Osteocyte (in vitro differentiated cells): ENCODE measurements around the gene AGAP9. TPM values are rescaled to one million over a fixed set of nuclear protein-coding genes. Genes with fewer than 3 reads are reported as not detected.
"Not testable (repeated sequence)": the region's sequence is repeated elsewhere in the genome, so short reads cannot be mapped to it uniquely, and the experiment has no call there.

Experiments used
- DNase-seq: peaks from one replicate; pipeline ENCODE4 v3.0.0; 2021; ENCODE audit warnings: mixed read lengths; ENCODE audit not compliant: unreplicated experiment; ENCODE audit errors: extremely low spot score
- H3K27ac Mint-ChIP-seq: one replicate; pipeline ENCODE4 v1.8.0; 2021; ENCODE audit warnings: mild to moderate bottlenecking, mixed read lengths; ENCODE audit not compliant: unreplicated experiment
- H3K27me3 Mint-ChIP-seq: one replicate; pipeline ENCODE4 v1.8.0; 2021; ENCODE audit warnings: mixed read lengths; ENCODE audit not compliant: unreplicated experiment
- H3K36me3 Mint-ChIP-seq: one replicate; pipeline ENCODE4 v1.8.0; 2021; ENCODE audit warnings: mixed read lengths; ENCODE audit not compliant: unreplicated experiment
- H3K4me1 Mint-ChIP-seq: one replicate; pipeline ENCODE4 v1.8.0; 2021; ENCODE audit warnings: mixed read lengths; ENCODE audit not compliant: unreplicated experiment
- H3K4me3 Mint-ChIP-seq: one replicate; pipeline ENCODE4 v1.8.0; 2021; ENCODE audit warnings: mild to moderate bottlenecking, moderate library complexity, mixed read lengths; ENCODE audit not compliant: unreplicated experiment
- H3K9me3 Mint-ChIP-seq: one replicate; pipeline ENCODE4 v1.8.0; 2021; ENCODE audit warnings: mixed read lengths; ENCODE audit not compliant: unreplicated experiment
- CTCF ChIP-seq: fragments of 200-600 bp; sonication (generic); IDR thresholded peaks from 2 replicates; pipeline ENCODE4 v1.5.0; 2021; ENCODE audit warnings: antibody characterized with exemption, mild to moderate bottlenecking, moderate library complexity
- total RNA-seq: library from RNA; stranded (reverse); gene quantifications from 2 replicates; pipeline ENCODE4 v1.2.1, GENCODE V29; 2021

AGAP9 gene
- total RNA-seq, 1 donor from 2014 or later = 13.1 TPM

GRCh38 chr10:47468731-47469528 is 54.5 kb downstream of the AGAP9 start:
- not testable (repeated sequence) for H3K27me3 Mint-ChIP-seq, H3K9me3 Mint-ChIP-seq

GRCh38 chr10:47467957-47468356 is 55.5 kb downstream of the AGAP9 start:
- not testable (repeated sequence) for H3K36me3 Mint-ChIP-seq, H3K4me3 Mint-ChIP-seq, H3K4me1 Mint-ChIP-seq, H3K9me3 Mint-ChIP-seq, H3K27ac Mint-ChIP-seq, DNase-seq, H3K27me3 Mint-ChIP-seq

More at GRCh38 chr10:47468731-47469528, 54.5 kb downstream of the AGAP9 start:
- H3K4me1 Mint-ChIP-seq, H3K27ac Mint-ChIP-seq, H3K4me3 Mint-ChIP-seq, H3K36me3 Mint-ChIP-seq: not testable (repeated sequence)
- peak; percentile 80 for DNase-seq

- DNase-seq = peak; percentile 63
- H3K9me3 Mint-ChIP-seq = not testable (repeated sequence)
Measured at GRCh38 chr10:47467458-47467857, 56.0 kb downstream of the AGAP9 start.

GRCh38 chr10:47465216-47465917 is 58.1 kb downstream of the AGAP9 start:
- not testable (repeated sequence) for H3K27ac Mint-ChIP-seq, H3K27me3 Mint-ChIP-seq, H3K9me3 Mint-ChIP-seq, DNase-seq, H3K4me1 Mint-ChIP-seq, H3K4me3 Mint-ChIP-seq, H3K36me3 Mint-ChIP-seq

More at GRCh38 chr10:47467458-47467857, 56.0 kb downstream of the AGAP9 start:
- H3K27me3 Mint-ChIP-seq, H3K36me3 Mint-ChIP-seq, H3K27ac Mint-ChIP-seq, H3K4me1 Mint-ChIP-seq, H3K4me3 Mint-ChIP-seq: not testable (repeated sequence)

GRCh38 chr10:47462577-47463358 is 60.7 kb downstream of the AGAP9 start:
- not testable (repeated sequence) for H3K4me1 Mint-ChIP-seq, DNase-seq, H3K36me3 Mint-ChIP-seq, H3K9me3 Mint-ChIP-seq, H3K4me3 Mint-ChIP-seq, H3K27me3 Mint-ChIP-seq, H3K27ac Mint-ChIP-seq

GRCh38 chr10:47461261-47461687 is 62.2 kb downstream of the AGAP9 start:
- H3K27me3 Mint-ChIP-seq, H3K4me1 Mint-ChIP-seq, H3K9me3 Mint-ChIP-seq, H3K36me3 Mint-ChIP-seq: not testable (repeated sequence)
- TF ChIP-seq CTCF = peak; percentile 56
- Mint-ChIP-seq H3K4me3 (peak overlapping the region; percentile 54), H3K27ac (peak overlapping the region; percentile 76)
- DNase-seq = peak; percentile 76

- H3K27me3 Mint-ChIP-seq = peaks cover 7% of the 10 kb centered on the region
- H3K36me3 Mint-ChIP-seq = no peaks in the 10 kb centered on the region
- H3K4me3 Mint-ChIP-seq = no peak overlapping the region
- H3K27ac Mint-ChIP-seq = no peak overlapping the region
- H3K9me3 Mint-ChIP-seq = no peaks in the 10 kb centered on the region
- DNase-seq = no peak
- peaks cover 8% of the 10 kb centered on the region for H3K4me1 Mint-ChIP-seq
- no peak for TF ChIP-seq CTCF
Measured at GRCh38 chr10:47458466-47459154, 64.8 kb downstream of the AGAP9 start.
